ENCODE data around the gene SLC2A4.

Gene SLC2A4

DNA sequence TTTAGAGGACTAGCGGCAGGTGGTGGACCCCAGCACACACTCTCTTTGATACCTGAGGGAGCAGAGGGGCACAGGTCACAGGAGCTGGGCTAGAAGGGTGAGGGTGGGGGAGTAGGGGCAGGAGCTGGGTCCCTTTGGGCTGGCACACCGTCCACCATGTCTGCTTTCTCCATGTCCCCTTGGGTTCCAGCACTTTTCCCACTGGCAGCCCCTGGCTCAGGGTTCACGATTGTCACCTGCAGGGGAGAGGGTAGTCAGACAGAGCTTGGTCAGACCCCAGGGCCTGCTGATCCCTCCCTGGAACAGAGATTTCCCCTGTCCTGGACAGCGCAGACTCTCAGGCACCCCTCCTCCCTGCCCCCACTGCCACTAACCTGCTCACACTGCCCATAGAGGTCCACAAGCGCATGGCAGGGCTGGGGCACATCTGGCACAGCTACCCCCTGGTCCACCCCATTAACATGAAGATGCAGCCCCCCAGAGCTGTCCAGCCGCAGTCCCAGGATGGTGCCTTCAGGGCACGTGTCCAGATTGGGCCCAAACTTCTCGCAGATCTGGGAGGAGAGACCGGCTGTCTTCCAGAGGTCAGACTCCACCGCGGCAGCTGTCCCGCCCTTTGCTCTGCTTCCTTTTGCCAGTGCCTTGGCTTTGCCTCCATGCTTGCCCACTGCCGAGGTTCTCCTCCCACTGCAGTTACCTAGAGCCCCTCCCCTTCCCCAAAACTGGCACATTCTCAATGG lies 36.8 kb downstream of the SLC2A4 start:
- no peak for TF ChIP-seq CTCF (conservative IDR thresholded peaks at IDR 0.05; ENCODE audit: control insufficient read depth, insufficient read depth, low read depth, low read length)
- no peak overlapping the region for H3K4me3 ChIP-seq (ENCODE audit: control insufficient read depth, low read depth, low read length)
- no peak for DNase-seq (ENCODE audit: low read depth)

DNA sequence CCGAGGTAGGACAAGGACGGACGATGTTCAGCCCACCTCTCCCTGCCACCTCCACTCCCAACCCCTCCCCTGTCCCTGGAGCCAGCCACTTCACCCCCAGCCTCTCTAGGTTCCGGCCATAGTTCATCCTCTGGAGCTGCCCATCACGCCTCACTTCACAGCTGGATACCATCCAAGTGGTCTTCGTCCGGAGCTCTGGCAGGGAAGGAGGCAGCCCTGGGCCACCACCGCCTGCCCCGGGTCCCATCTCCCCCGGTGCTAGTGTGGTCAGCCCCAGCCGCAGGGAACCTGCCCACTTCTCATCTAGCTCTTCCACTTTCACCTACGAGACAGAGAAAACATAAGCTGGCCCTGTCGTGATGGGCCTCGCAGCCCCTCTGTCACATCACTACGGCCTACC lies 39.9 kb downstream of the SLC2A4 start:
- no peak for DNase-seq (ENCODE audit: low read depth)
- no peak overlapping the region for H3K4me3 ChIP-seq (ENCODE audit: control insufficient read depth, low read depth, low read length)
- no peak for TF ChIP-seq CTCF (conservative IDR thresholded peaks at IDR 0.05; ENCODE audit: control insufficient read depth, insufficient read depth, low read depth, low read length)

DNA sequence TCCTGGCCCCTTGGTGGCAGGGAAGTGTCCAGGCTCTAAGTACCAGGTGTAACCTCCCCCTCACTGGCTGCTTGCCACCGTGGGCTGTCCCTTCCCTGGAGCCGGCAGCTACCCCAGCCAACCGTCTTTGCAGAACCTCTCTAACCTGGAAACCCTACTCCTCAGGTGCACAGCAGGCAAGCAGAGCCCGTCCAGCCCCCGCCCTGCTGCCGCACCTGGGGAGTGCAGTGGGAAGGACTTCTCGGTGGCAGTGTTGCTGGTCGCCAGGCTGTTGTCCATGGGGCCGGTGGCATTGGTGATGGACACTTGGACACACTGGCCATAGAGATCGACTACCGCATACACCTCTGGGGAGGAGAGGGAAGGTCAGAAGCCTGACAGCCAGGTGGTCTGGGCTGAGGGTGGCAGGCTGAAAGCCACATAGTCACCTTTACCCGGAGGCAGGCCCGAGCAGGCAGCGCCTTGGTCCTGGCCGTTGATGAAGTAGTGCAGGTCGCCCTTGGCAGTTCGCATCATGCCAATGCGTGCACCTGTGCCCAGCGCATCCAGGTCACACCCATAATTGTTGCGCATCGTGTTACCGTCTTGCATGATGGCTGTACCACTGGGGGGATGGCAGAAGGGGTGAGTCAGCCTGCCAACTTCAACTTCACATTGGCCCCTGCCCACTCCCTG lies 41.1 kb downstream of the SLC2A4 start:
- TF ChIP-seq CTCF (conservative IDR thresholded peaks at IDR 0.05; ENCODE audit: control insufficient read depth, insufficient read depth, low read depth, low read length) = no peak
- no peak for DNase-seq (ENCODE audit: low read depth)
- no peak overlapping the region for H3K4me3 ChIP-seq (ENCODE audit: control insufficient read depth, low read depth, low read length)

DNA sequence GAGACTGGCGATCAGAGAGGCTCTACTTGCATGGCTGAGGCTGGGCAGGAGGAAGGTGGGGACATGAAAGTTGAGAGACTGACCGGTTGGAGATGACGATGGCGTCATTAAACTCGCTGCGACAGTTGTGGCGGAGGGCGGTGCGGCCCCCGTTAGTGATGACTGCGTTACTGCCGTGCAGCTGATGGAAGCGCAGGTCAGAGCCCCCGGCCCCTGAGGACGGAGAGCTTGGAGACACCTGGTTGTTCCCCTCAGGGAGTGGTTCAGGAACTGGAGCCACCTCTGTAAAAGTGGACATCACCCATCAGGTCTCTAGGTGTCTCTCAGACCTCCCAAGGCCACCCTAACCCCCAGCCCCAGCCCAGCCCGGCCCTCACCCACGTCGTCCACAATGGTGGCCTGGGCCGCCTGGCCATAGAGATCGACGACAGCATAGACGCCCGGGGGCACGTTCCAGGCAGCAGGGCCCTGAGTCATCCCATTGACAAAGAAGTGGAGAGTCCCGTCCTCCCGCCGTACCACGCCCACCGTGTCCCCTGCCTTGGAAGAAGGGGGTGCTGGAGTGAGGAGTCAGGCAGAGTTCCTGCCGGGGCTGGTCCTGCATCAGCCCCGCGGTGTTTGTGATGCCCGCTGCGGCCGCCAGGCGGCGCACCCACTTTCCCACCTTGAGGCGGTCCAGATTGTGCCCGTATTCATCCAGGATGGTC lies 42.4 kb downstream of the SLC2A4 start:
- peak; percentile 80 for TF ChIP-seq CTCF (conservative IDR thresholded peaks at IDR 0.05; ENCODE audit: control insufficient read depth, insufficient read depth, low read depth, low read length)
- H3K4me3 ChIP-seq (ENCODE audit: control insufficient read depth, low read depth, low read length) = no peak overlapping the region
- DNase-seq (ENCODE audit: low read depth) = peak; percentile 50

GRCh38 chr17:7324438-7324779 lies 42.9 kb downstream of the SLC2A4 start:
- no peak overlapping the region for H3K4me3 ChIP-seq (ENCODE audit: control insufficient read depth, low read depth, low read length)
- no peak for DNase-seq (ENCODE audit: low read depth)
- TF ChIP-seq CTCF (conservative IDR thresholded peaks at IDR 0.05; ENCODE audit: control insufficient read depth, insufficient read depth, low read depth, low read length) = no peak

DNA sequence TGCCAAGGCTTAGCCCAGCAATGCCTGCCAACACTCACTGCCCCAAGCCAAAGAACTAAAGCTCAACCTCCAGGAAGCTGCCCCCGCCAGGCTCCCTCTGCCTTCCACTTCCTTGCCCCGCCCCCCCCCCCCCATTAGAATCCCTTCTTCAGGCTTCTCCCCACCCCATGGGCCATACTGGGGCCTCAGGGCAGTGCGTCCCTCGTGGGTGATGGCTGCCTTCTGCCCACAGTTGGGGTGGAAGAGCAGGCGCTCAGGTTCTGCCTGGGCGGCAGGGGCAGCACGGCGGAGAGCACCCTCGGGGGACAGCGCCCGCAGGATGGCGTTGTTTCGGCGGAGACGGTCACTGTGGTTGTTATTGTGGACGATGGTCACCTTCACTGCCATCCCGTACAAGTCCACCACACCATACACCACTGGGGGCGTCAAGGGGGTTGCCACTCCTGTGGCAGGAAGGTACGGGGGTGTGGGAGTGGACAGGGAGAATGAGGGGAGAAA lies 43.6 kb downstream of the SLC2A4 start:
- TF ChIP-seq CTCF (conservative IDR thresholded peaks at IDR 0.05; ENCODE audit: control insufficient read depth, insufficient read depth, low read depth, low read length) = no peak
- H3K4me3 ChIP-seq (ENCODE audit: control insufficient read depth, low read depth, low read length) = no peak overlapping the region
- no peak for DNase-seq (ENCODE audit: low read depth)

All from fibroblast of mammary gland (primary cell).